GM12878 (cell line): Measurements from ENCODE around the gene PCIF1. TPM values are rescaled to one million over a fixed set of nuclear protein-coding genes. Genes with fewer than 3 reads are reported as not detected.
A peak's percentile ranks its signal among the peaks of the same experiment; 100 is the strongest.

Experiments
- CTCF ChIP-seq, 3 experiments: IDR thresholded peaks in 2 of 3; conservative IDR thresholded peaks in 1 of 3; 2 replicates each; pipeline ENCODE4 v1.5.1; 2011; ENCODE audit warnings: low read depth in 3 of 3, low read length in 3 of 3, mild to moderate bottlenecking in 3 of 3, control low read depth in 2 of 3, moderate library complexity in 2 of 3, inconsistent platforms in 1 of 3, mixed read lengths in 1 of 3; ENCODE audit not compliant: control insufficient read depth in 2 of 3, insufficient read depth in 1 of 3; ENCODE audit errors: extremely low read depth in 1 of 3
- ESRRA ChIP-seq: IDR thresholded peaks from 2 replicates; pipeline ENCODE4 v1.6.1; 2012; ENCODE audit warnings: mild to moderate bottlenecking, low read length, improper control_type of control experiment
- FOS ChIP-seq: IDR thresholded peaks from 3 replicates; pipeline ENCODE4 v1.6.1; 2011; ENCODE audit warnings: borderline replicate concordance; ENCODE audit not compliant: insufficient read length; ENCODE audit errors: extremely low read depth
- GABPA ChIP-seq: IDR thresholded peaks from 2 replicates; pipeline ENCODE4 v1.6.1; 2014; ENCODE audit warnings: antibody characterized with exemption, low read depth, mild to moderate bottlenecking, inconsistent platforms
- GATAD2B ChIP-seq: fragments of 450-650 bp; conservative IDR thresholded peaks from 2 replicates; pipeline ENCODE4 v1.6.1; 2017; ENCODE audit warnings: low read depth, mild to moderate bottlenecking, moderate library complexity
- HDGF ChIP-seq: fragments of 450-650 bp; IDR thresholded peaks from 2 replicates; pipeline ENCODE4 v1.6.1; 2016; ENCODE audit warnings: antibody characterized with exemption
- JUNB ChIP-seq: IDR thresholded peaks from 2 replicates; pipeline ENCODE4 v1.6.1; 2016; ENCODE audit warnings: antibody characterized with exemption, mild to moderate bottlenecking
- KLF5 ChIP-seq: fragments of 450-650 bp; IDR thresholded peaks from 2 replicates; pipeline ENCODE4 v1.6.1; 2014; ENCODE audit warnings: mild to moderate bottlenecking; ENCODE audit not compliant: partially characterized antibody
- MEF2A ChIP-seq: IDR thresholded peaks from 2 replicates; pipeline ENCODE4 v1.6.1; 2011; ENCODE audit warnings: low read depth, mild to moderate bottlenecking, low read length, moderate library complexity; ENCODE audit not compliant: insufficient read depth
- MTA2 ChIP-seq: fragments of 450-650 bp; IDR thresholded peaks from 2 replicates; pipeline ENCODE4 v1.6.1; 2016; ENCODE audit warnings: low read depth, mild to moderate bottlenecking, moderate library complexity
- MTA3 ChIP-seq: IDR thresholded peaks from 2 replicates; pipeline ENCODE4 v1.6.1; 2012; ENCODE audit warnings: low read length, inconsistent platforms, borderline replicate concordance
- MYB ChIP-seq: fragments of 150-350 bp; IDR thresholded peaks from 2 replicates; pipeline ENCODE4 v1.6.1; 2014; ENCODE audit warnings: mild to moderate bottlenecking, low read depth, low read length, borderline replicate concordance
- NR2C1 ChIP-seq: fragments of 450-650 bp; IDR thresholded peaks from 2 replicates; pipeline ENCODE4 v1.6.1; 2017; ENCODE audit warnings: antibody characterized with exemption, mild to moderate bottlenecking, moderate library complexity
- PAX5 ChIP-seq: IDR thresholded peaks from 2 replicates; pipeline ENCODE4 v1.6.1; 2011; ENCODE audit warnings: low read depth, low read length, borderline replicate concordance
- PAX8 ChIP-seq: fragments of 450-650 bp; IDR thresholded peaks from 2 replicates; pipeline ENCODE4 v1.6.1; 2017; ENCODE audit warnings: mild to moderate bottlenecking, moderate library complexity
- POU2F2 ChIP-seq: IDR thresholded peaks from 3 replicates; pipeline ENCODE4 v1.6.1; 2011; ENCODE audit warnings: low read depth, mild to moderate bottlenecking, low read length, borderline replicate concordance
- SIN3A ChIP-seq: IDR thresholded peaks from 2 replicates; pipeline ENCODE4 v1.6.1; 2012; ENCODE audit warnings: low read depth, low read length, improper control_type of control experiment
- SMARCA5 ChIP-seq: fragments of 450-650 bp; IDR thresholded peaks from 2 replicates; pipeline ENCODE4 v1.6.1; 2017; ENCODE audit warnings: mild to moderate bottlenecking
- SREBF2 ChIP-seq: IDR thresholded peaks from 2 replicates; pipeline ENCODE4 v1.6.1; 2012; ENCODE audit warnings: mild to moderate bottlenecking, low read length
- STAT1 ChIP-seq: fragments of 450-650 bp; conservative IDR thresholded peaks from 2 replicates; pipeline ENCODE4 v1.6.1; 2014; ENCODE audit warnings: antibody characterized with exemption, mild to moderate bottlenecking
- STAT3 ChIP-seq: IDR thresholded peaks from 2 replicates; pipeline ENCODE4 v1.6.1; 2011; ENCODE audit warnings: low read depth, low read length, improper control_type of control experiment
- SUZ12 ChIP-seq: fragments of 200-600 bp; sonication (generic); IDR thresholded peaks from one replicate; pipeline ENCODE4 v1.6.1; 2018; ENCODE audit warnings: antibody characterized with exemption, mild to moderate bottlenecking; ENCODE audit not compliant: unreplicated experiment
- WRNIP1 ChIP-seq: IDR thresholded peaks from 2 replicates; pipeline ENCODE4 v1.6.1; 2011; ENCODE audit warnings: low read depth, low read length, improper control_type of control experiment, borderline replicate concordance
- YY1 ChIP-seq: IDR thresholded peaks from 2 replicates; pipeline ENCODE4 v1.6.1; 2011; ENCODE audit warnings: low read depth, mild to moderate bottlenecking, low read length
- ZNF592 ChIP-seq: fragments of 450-650 bp; IDR thresholded peaks from 2 replicates; pipeline ENCODE4 v1.6.1; 2017; ENCODE audit warnings: mild to moderate bottlenecking, moderate library complexity
- ZSCAN29 ChIP-seq: fragments of 450-650 bp; IDR thresholded peaks from 2 replicates; pipeline ENCODE4 v1.6.1; 2017; ENCODE audit warnings: mild to moderate bottlenecking, moderate library complexity
- polyA plus RNA-seq, 11 experiments: library from polyadenylated mRNA; depleted of rRNA in 4 of 11; unstranded in 6 of 11; stranded (reverse) in 5 of 11; fragments of >200 nt; fragmentation: Nextera tagmentation in 4 of 11; fragmentation: Illumina TruSeq in 1 of 11; extraction: Ambion mirVana in 4 of 11; extraction: Trizol in 1 of 11; gene quantifications; 1 replicate in 1 of 11; 2 replicates in 10 of 11; pipeline versions ENCODE4 v1.2.1 to v1.2.3, GENCODE V29; 2011 to 2016; ENCODE audit warnings: inconsistent platforms in 2 of 11, missing spikeins in 2 of 11, low read depth in 1 of 11
- total RNA-seq, 4 experiments: library from RNA; depleted of rRNA in 3 of 4; stranded (reverse); fragments of >200 nt in 3 of 4; fragmentation: Illumina TruSeq in 1 of 4; extraction: Trizol in 1 of 4; gene quantifications; 2 replicates each; pipeline versions ENCODE4 v1.2.1 to v1.2.3, GENCODE V29; 2013 to 2021

PCIF1 gene
- total and polyA plus RNA-seq, 10 of the 15 experiments (the other 5 are each of a cell fraction or from before 2014, with no cell fraction given), result 8.4 to 32.9 (median 17.6) TPM

GRCh38 chr20:45971675-45972499 is 37.4 kb downstream of the PCIF1 start, which contains the start of gene ZNF335 (continued):
- TF ChIP-seq SIN3A, result no peak; the same call in 1 of the 2 replicates
- TF ChIP-seq CTCF (IDR thresholded peaks at IDR 0.05 in 2 of 3, conservative IDR thresholded peaks at IDR 0.05 in 1 of 3; ENCODE audit: control insufficient read depth in 2 of 3, extremely low read depth in 1 of 3, insufficient read depth in 1 of 3, low read depth in 3 of 3, low read length in 3 of 3), result peak in 1 of 3 experiments; percentile 27; a peak in 1 of 6 replicates
- TF ChIP-seq PAX8, result no peak
- TF ChIP-seq SUZ12, result no peak
- peak; percentile 81 for TF ChIP-seq GATAD2B
- TF ChIP-seq JUNB, result peak; percentile 65
- peak; percentile 100 for TF ChIP-seq MYB
- peak; percentile 84 for TF ChIP-seq GABPA
- peak; percentile 99 for TF ChIP-seq KLF5
- peak; percentile 51; the same call in 1 of the 2 replicates for TF ChIP-seq MEF2A
- peak; percentile 7 for TF ChIP-seq SMARCA5
- no peak for TF ChIP-seq STAT3
- peak; percentile 25; the same call in 1 of the 2 replicates for TF ChIP-seq WRNIP1
- TF ChIP-seq ZNF592, result peak; percentile 98
- peak; percentile 96 for TF ChIP-seq YY1
- peak; percentile 100 for TF ChIP-seq STAT1
- TF ChIP-seq HDGF, result no peak
- peak; percentile 64 for TF ChIP-seq NR2C1
- no peak for TF ChIP-seq ESRRA
- TF ChIP-seq FOS, result no peak
- TF ChIP-seq POU2F2, result no peak; the same call in 2 of the 3 replicates
- peak; percentile 93 for TF ChIP-seq PAX5
- TF ChIP-seq ZSCAN29, result no peak
- peak; percentile 69 for TF ChIP-seq MTA2
- no peak for TF ChIP-seq SREBF2
- TF ChIP-seq MTA3, result peak; percentile 30; the same call in 1 of the 2 replicates
